Renal cortex interstitium (tissue), 11 donors: ENCODE results near the gene ZBTB7C. TPM values are rescaled to one million over a fixed set of nuclear protein-coding genes. Genes with fewer than 3 reads are reported as not detected.

ENCODE experiments used
- DNase-seq, 11 donors: peaks; one replicate each; pipeline ENCODE4 v3.0.0-alpha.2; 2013; ENCODE audit warnings: low read depth in 9 of 11, low spot score in 4 of 11; ENCODE audit errors: extremely low read depth in 1 of 11
- polyA plus RNA-seq, 3 donors: library from polyadenylated mRNA; unstranded; fragments of 120-200 nt; gene quantifications; one replicate each; pipeline ENCODE4 v1.2.1, GENCODE V29; 2013; ENCODE audit not compliant: insufficient read length in 3 of 3

The ZBTB7C gene
- polyA plus RNA-seq, 3 donors: 12.3 to 17.0 (median 16.6) TPM

- DNase-seq: no peak
Measured at GRCh38 chr18:48192542-48192941, 216.6 kb downstream of the ZBTB7C start.

- DNase-seq: no peak
Measured at GRCh38 chr18:48191494-48191893, 217.7 kb downstream of the ZBTB7C start.

GRCh38 chr18:48190994-48191393 lies 218.2 kb downstream of the ZBTB7C start:
- DNase-seq: no peak

- no peak for DNase-seq
Measured at GRCh38 chr18:48188609-48189008, 220.6 kb downstream of the ZBTB7C start.

- no peak for DNase-seq
Measured at GRCh38 chr18:48186861-48187260, 222.3 kb downstream of the ZBTB7C start.

GRCh38 chr18:48186131-48186766 lies 222.9 kb downstream of the ZBTB7C start:
- DNase-seq: peak in 5 of 11 donors; percentile 46 to 65 (median 52)

- no peak for DNase-seq
Measured at GRCh38 chr18:48184118-48184517, 225.1 kb downstream of the ZBTB7C start.

GRCh38 chr18:48183613-48184012 lies 225.6 kb downstream of the ZBTB7C start:
- DNase-seq: no peak

GRCh38 chr18:48182779-48183178 lies 226.4 kb downstream of the ZBTB7C start:
- DNase-seq: no peak

GRCh38 chr18:48181857-48182256 lies 227.3 kb downstream of the ZBTB7C start:
- DNase-seq: no peak

- DNase-seq: no peak
Measured at GRCh38 chr18:48181087-48181823, 227.9 kb downstream of the ZBTB7C start.

GRCh38 chr18:48179666-48180065 lies 229.5 kb downstream of the ZBTB7C start:
- no peak for DNase-seq

GRCh38 chr18:48179001-48179400 lies 230.2 kb downstream of the ZBTB7C start:
- DNase-seq: no peak

GRCh38 chr18:48176909-48177308 lies 232.3 kb downstream of the ZBTB7C start:
- DNase-seq: no peak

GRCh38 chr18:48173557-48173956 lies 235.6 kb downstream of the ZBTB7C start:
- DNase-seq: no peak

- DNase-seq: no peak
Measured at GRCh38 chr18:48172226-48173006, 236.8 kb downstream of the ZBTB7C start.

- DNase-seq: no peak
Measured at GRCh38 chr18:48171490-48172188, 237.5 kb downstream of the ZBTB7C start.

GRCh38 chr18:48170651-48171050 lies 238.5 kb downstream of the ZBTB7C start:
- DNase-seq: no peak

- no peak for DNase-seq
Measured at GRCh38 chr18:48168861-48169260, 240.3 kb downstream of the ZBTB7C start.

GRCh38 chr18:48167897-48168253 lies 241.3 kb downstream of the ZBTB7C start:
- no peak for DNase-seq
